Embryonic facial prominence (tissue), 1 donor: ENCODE data around the gene HGS.
"Not testable (repeated sequence)": the region's sequence is repeated elsewhere in the genome, so short reads cannot be mapped to it uniquely, and the experiment has no call there.

Source experiments
- DNase-seq: peaks from one replicate; pipeline ENCODE4 v3.0.0-alpha.2; 2016; ENCODE audit errors: extremely low spot score

Gene HGS

GRCh38 chr17:81656118-81656743 lies 27.6 kb upstream of the HGS start, which contains the start of gene PDE6G:
PDE6G (minus strand) TSS chr17:81656542; CDS start chr17:81653305, 3,237 bp downstream.
- no peak for DNase-seq

GRCh38 chr17:81656835-81657234 lies 27.0 kb upstream of the HGS start:
- no peak for DNase-seq

GRCh38 chr17:81659038-81659437 lies 24.8 kb upstream of the HGS start:
- DNase-seq: no peak

DNA sequence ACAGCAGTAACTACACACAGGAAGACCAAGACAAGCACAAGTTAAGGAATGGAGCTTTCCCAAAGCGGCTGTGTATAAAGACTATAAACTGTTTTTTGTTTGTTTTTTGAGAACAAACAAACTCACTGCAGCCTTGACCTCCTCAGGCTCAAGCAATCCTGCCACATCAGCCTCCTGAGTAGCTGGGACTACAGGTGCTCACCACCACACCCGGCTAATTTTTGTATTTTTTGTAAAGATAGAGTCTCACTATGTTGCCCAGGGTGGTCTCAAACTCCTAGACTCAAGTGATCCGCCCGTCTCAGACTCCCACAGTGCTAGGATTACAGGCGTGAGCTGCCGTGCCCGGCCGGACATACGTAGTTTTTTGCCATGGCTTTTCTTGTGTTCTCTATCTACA lies 23.4 kb upstream of the HGS start:
- no peak for DNase-seq

- DNase-seq: no peak
Measured at GRCh38 chr17:81662002-81662401, 21.8 kb upstream of the HGS start.

GRCh38 chr17:81664051-81664470 lies 19.8 kb upstream of the HGS start:
- no peak for DNase-seq

DNA sequence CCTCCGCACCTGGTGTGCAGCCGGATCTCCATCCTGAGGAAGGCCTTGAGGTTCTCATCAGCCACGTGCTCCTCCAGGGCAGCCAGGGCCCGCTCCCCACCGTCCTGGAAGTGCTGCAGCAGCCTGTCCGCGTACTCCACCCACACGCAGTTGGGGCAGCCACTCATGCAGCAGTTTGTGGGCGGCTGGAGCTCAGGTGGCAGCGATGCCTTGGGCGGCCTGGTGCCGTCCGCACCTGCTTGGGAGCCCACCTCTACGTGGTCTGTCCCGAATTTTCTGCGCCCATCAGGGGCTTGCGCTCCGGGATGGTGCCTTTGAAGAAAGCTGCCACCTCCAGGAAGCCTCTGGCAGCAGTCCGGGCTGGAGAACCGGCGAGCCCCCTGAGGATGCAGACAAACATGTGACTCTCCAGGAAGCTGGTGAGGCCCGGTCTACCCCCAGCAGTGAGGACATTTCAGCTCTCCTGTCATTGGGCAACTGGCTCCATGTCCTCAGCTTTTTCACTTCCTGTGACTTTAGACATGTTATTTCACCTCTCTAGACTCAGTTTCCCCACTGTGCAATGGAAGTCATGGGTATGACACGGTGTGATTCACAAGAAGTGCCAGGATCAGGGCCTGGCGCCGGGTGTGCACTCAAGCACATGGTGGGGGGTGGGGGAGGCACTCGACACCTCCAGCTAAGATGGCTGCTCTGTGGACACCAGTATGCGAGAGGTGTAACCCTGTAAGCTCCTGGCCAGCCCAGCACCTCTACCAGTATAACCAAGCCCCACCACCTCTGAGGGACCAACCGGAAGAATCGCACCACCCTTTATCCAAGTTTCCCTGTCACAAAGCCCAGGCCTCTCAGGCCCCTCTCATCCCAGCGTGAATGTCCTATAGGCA lies 18.4 kb upstream of the HGS start:
- no peak for DNase-seq

DNA sequence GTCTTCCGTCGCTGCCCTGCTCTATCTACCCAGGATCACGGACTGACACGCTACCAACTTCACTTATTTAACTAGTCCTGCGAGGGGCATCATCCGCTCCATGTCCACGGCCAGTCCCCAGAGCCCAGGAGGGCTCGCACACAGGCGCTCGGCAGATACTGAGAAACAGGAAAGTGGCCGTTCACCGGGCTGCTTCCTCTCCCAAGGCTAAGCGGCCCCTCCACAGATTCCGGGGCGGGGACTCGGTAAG lies 17.8 kb upstream of the HGS start:
- DNase-seq: no peak

DNA sequence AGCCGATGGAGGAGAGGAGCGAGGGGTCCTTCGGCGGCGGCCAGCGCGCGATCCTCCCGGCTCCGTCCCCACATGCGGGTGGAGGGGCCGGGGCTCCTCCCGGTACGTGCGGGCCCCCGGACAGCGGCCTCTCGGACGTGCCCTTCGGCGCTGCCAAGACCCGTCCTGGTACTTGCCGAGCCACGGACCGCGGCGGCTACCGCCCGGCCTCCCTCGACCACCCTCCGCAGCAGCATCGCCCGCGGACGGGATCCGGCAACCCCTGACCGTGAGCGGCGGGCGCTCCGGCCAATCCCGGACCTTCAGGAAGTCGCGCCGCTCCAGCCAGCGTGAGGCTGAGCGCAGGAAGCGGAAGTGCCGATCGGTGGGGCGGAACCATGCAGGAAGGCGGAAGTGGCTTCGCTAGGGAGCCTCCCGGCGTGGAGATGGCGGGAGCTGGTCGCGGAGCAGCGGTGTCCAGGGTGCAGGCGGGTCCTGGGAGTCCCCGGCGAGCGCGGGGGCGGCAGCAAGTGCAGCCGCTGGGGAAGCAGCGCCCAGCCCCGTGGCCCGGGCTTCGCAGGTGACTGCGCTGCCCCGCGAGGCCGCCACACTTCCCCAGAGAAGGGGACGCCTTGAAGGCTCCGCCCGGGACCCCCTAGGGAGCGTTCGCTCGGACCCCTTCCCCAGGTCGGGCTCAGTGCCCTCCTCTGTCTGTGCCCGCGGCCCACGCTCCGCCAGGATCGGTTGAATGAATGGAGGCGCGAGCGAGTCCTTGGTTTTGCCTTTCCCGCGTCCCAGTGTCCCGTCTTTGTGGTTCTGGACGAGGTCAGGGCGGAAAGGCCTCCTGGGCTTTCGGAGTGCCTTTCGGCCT lies 17.2 kb upstream of the HGS start, which contains the start of the genes CCDC137 and OXLD1:
CCDC137 (plus strand) TSS at position 396 of the 850 bp plus-strand sequence; CDS start at position 426, 30 bp downstream.
OXLD1 (minus strand) TSS at position 264 of the 850 bp plus-strand sequence; CDS start at position 236, 28 bp downstream.
- peak; percentile 90 for DNase-seq

- DNase-seq: no peak
Measured at GRCh38 chr17:81667754-81668153, 16.1 kb upstream of the HGS start.

GRCh38 chr17:81672504-81672903 lies 11.3 kb upstream of the HGS start:
- DNase-seq: no peak

- no peak for DNase-seq
Measured at GRCh38 chr17:81672954-81673353, 10.9 kb upstream of the HGS start.

GRCh38 chr17:81673561-81674258 lies 10.1 kb upstream of the HGS start:
- DNase-seq: no peak

DNA sequence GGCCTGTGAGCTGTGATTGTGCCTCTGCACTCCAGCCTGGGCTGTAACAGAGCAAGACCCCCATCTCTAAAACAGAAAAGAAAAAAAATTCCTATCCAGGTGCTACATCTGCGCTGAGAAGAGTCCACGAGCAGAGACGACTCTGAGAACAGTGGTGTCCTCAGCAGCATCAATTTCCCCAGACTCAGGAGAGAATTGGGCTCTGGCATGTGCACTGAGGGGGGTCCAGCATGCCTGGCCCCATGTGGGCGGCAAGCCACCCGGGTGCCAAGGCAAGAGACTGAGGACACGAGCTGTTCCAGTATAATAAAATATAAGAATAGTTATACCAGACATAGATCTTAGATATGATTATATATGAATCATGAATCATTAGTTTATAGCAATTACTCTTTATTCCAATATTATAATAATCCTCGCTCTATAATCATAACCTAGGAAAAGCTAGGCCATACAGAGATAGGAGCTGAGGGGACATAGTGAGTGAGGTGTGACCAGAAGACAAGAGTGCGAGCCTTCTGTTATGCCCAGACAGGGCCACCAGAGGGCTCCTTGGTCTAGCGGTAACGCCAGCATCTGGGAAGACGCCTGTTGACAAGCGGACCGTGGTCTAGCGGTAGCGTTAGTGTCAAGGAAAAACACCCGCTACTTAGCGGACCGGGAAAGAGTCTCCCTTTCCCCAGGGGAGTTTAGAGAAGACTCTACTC lies 8.1 kb upstream of the HGS start:
- not testable (repeated sequence) for DNase-seq

- no peak for DNase-seq
Measured at GRCh38 chr17:81676906-81677305, 6.9 kb upstream of the HGS start.

DNA sequence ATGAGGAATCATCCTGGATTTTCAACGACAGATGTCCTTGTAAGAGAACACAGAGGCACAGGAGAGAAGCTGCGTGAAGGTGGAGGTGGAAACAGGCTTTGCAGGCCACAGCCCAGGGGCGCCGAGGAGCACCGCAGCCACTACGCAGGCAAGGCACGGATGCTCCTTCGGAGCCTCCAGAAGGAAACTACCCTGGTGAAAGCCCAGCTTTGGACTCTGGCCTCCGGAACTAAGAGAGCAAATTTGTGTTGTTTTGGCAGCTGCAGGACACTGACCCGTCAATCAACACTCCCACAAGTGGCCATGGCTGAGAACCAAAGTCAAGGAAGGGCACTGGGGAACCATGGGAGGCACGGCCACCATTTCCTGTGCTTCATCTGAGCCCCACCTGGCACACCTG lies 3.7 kb upstream of the HGS start:
- no peak for DNase-seq

GRCh38 chr17:81681672-81682071 lies 2.1 kb upstream of the HGS start:
- DNase-seq: no peak

GRCh38 chr17:81682565-81683207 lies 1.1 kb upstream of the HGS start:
- peak; percentile 18 for DNase-seq

DNA sequence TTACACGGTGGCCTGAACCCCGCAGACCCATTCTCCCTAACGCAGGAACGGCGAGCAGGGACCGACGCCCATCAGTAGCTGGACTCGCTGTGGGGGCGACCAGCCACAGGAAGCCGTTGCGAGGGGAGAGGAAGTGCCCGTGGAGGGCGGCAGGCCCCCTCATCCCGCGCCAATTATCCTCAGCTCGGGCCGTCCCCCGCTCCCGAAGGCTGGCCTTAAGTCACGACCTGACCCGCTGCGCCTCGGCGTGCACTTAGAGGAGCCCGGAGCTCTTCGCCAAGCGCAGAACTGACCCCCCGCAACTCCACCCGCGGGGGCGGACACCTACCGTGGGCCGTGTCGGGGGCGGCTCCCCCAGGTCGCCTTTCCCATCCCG lies 615 bp upstream of the HGS start:
- DNase-seq: no peak

DNA sequence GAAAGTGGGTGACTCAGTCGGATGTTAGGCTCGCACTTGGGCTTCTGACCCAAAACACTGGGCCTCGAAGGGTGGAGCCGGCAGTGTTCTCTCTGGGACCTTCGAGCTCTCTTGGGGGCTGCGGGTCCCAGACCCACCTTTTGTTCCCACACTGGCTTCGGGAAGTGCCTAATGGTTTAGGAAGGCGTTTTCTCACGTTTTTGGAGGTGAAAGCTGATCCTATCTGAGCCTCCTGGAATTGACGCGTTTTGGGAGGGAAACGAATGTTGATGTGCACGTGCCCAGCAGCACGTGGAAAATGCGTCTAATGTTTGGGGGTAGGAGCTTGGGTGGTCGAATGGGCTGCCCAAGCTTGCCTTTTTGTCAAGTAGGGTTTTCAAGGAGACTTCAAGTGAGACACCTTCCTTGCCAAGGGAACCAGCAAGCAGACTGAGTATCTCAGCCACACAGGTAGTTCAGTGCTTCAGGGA lies 666 bp downstream of the HGS start:
- no peak for DNase-seq
